ENCODE results near the gene PARVB.

- TF ChIP-seq CTCF (IDR thresholded peaks at IDR 0.05 in 4 of 5, conservative IDR thresholded peaks at IDR 0.05 in 1 of 5) (no peak), POLR2A (IDR thresholded peaks at IDR 0.05) (no peak)
Observed at GRCh38 chr22:44159221-44159620, 135.1 kb downstream of the PARVB start.

Measured in gastrocnemius medialis (tissue), 4 donors.